ENCODE measurements around the gene PLXNB3. TPM values are rescaled to one million over a fixed set of nuclear protein-coding genes. Genes with fewer than 3 reads are reported as not detected.

Gene PLXNB3
- total and polyA plus RNA-seq, 4 donors: 0.11 to 0.69 (median 0.46) TPM

- WGBS: 92% methylated on average over 14 of the region's 14 CpGs
- no peaks in the 10 kb centered on the region for H3K27me3 ChIP-seq (ENCODE audit: control insufficient read depth in 4 of 4, insufficient read depth in 4 of 4, low read length in 3 of 4)
- DNase-seq (ENCODE audit: low spot score): no peak
- H3K9me3 ChIP-seq (ENCODE audit: control insufficient read depth in 4 of 4, low read length in 3 of 4): no peaks in the 10 kb centered on the region
- H3K4me3 ChIP-seq (ENCODE audit: low read depth in 1 of 3, low read length in 3 of 3): no peak overlapping the region
- H3K4me1 ChIP-seq (ENCODE audit: control insufficient read depth in 4 of 4, insufficient read depth in 4 of 4, low read length in 3 of 4): peaks cover 0 to 7% (median 0%) of the 10 kb centered on the region in 4 donors
- no peak overlapping the region for H3K9ac ChIP-seq (ENCODE audit: low read depth in 1 of 2, low read length in 2 of 2)
- no peak overlapping the region for H3K27ac ChIP-seq (ENCODE audit: low read depth in 1 of 2, low read length in 2 of 2)
- TF ChIP-seq HNF4G (IDR thresholded peaks at IDR 0.05): no peak
- no peak for TF ChIP-seq RAD21 (IDR thresholded peaks at IDR 0.05)
- no peaks in the 10 kb centered on the region for H3K36me3 ChIP-seq (ENCODE audit: control insufficient read depth in 4 of 4, insufficient read depth in 3 of 4, low read depth in 1 of 4, low read length in 3 of 4)
Measured at GRCh38 chrX:153762626-153763173, 1.3 kb upstream of the PLXNB3 start.

- no peak overlapping the region for H3K4me3 ChIP-seq (ENCODE audit: low read depth in 1 of 3, low read length in 3 of 3)
- TF ChIP-seq ATF3 (IDR thresholded peaks at IDR 0.05) (no peak), TAF1 (conservative IDR thresholded peaks at IDR 0.05) (no peak), EGR1 (IDR thresholded peaks at IDR 0.05; ENCODE audit: low read depth in 2 of 2) (no peak), CTCF (IDR thresholded peaks at IDR 0.05; ENCODE audit: low read depth, low read length, missing input control) (no peak), FOXA2 (IDR thresholded peaks at IDR 0.05) (no peak), YY1 (IDR thresholded peaks at IDR 0.05) (no peak), HNF4A (conservative IDR thresholded peaks at IDR 0.05) (no peak), SP1 (IDR thresholded peaks at IDR 0.05) (no peak), RXRA (IDR thresholded peaks at IDR 0.05) (no peak)
- TF ChIP-seq, protein P1, sequence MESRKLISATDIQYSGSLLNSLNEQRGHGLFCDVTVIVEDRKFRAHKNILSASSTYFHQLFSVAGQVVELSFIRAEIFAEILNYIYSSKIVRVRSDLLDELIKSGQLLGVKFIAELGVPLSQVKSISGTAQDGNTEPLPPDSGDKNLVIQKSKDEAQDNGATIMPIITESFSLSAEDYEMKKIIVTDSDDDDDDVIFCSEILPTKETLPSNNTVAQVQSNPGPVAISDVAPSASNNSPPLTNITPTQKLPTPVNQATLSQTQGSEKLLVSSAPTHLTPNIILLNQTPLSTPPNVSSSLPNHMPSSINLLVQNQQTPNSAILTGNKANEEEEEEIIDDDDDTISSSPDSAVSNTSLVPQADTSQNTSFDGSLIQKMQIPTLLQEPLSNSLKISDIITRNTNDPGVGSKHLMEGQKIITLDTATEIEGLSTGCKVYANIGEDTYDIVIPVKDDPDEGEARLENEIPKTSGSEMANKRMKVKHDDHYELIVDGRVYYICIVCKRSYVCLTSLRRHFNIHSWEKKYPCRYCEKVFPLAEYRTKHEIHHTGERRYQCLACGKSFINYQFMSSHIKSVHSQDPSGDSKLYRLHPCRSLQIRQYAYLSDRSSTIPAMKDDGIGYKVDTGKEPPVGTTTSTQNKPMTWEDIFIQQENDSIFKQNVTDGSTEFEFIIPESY (IDR thresholded peaks at IDR 0.05): no peak
- no peak overlapping the region for H3K27ac ChIP-seq (ENCODE audit: low read depth in 1 of 2, low read length in 2 of 2)
- H3K9ac ChIP-seq (ENCODE audit: low read depth in 1 of 2, low read length in 2 of 2): no peak overlapping the region
- H3K4me1 ChIP-seq (ENCODE audit: control insufficient read depth in 4 of 4, insufficient read depth in 4 of 4, low read length in 3 of 4): peaks cover 0 to 7% (median 0%) of the 10 kb centered on the region in 4 donors
- no peaks in the 10 kb centered on the region for H3K36me3 ChIP-seq (ENCODE audit: control insufficient read depth in 4 of 4, insufficient read depth in 3 of 4, low read depth in 1 of 4, low read length in 3 of 4)
- 80% methylated on average over 18 of the region's 18 CpGs for WGBS
- H3K9me3 ChIP-seq (ENCODE audit: control insufficient read depth in 4 of 4, low read length in 3 of 4): no peaks in the 10 kb centered on the region
- DNase-seq (ENCODE audit: low spot score): no peak
- H3K27me3 ChIP-seq (ENCODE audit: control insufficient read depth in 4 of 4, insufficient read depth in 4 of 4, low read length in 3 of 4): no peaks in the 10 kb centered on the region
Measured at GRCh38 chrX:153763298-153763932, 634 bp upstream of the PLXNB3 start.

- Histone ChIP-seq H3K27me3 (ENCODE audit: control insufficient read depth in 4 of 4, insufficient read depth in 4 of 4, low read length in 3 of 4) (no peaks in the 10 kb centered on the region), H3K4me3 (ENCODE audit: low read depth in 1 of 3, low read length in 3 of 3) (no peak overlapping the region), H3K4me1 (ENCODE audit: control insufficient read depth in 4 of 4, insufficient read depth in 4 of 4, low read length in 3 of 4) (peaks cover 0 to 7% (median 0%) of the 10 kb centered on the region in 4 donors), H3K9me3 (ENCODE audit: control insufficient read depth in 4 of 4, low read length in 3 of 4) (no peaks in the 10 kb centered on the region), H3K9ac (ENCODE audit: low read depth in 1 of 2, low read length in 2 of 2) (no peak overlapping the region), H3K36me3 (ENCODE audit: control insufficient read depth in 4 of 4, insufficient read depth in 3 of 4, low read depth in 1 of 4, low read length in 3 of 4) (no peaks in the 10 kb centered on the region), H3K27ac (ENCODE audit: low read depth in 1 of 2, low read length in 2 of 2) (no peak overlapping the region)
- WGBS: 79% methylated on average over 7 of the region's 7 CpGs
- no peak for DNase-seq (ENCODE audit: low spot score)
- TF ChIP-seq GABPA (IDR thresholded peaks at IDR 0.05 in 1 of 2, conservative IDR thresholded peaks at IDR 0.05 in 1 of 2): no peak
- no peak for TF ChIP-seq HNF4G (IDR thresholded peaks at IDR 0.05)
- TF ChIP-seq SP1 (IDR thresholded peaks at IDR 0.05): no peak
- TF ChIP-seq RXRA (IDR thresholded peaks at IDR 0.05): no peak
- TF ChIP-seq, protein P2, sequence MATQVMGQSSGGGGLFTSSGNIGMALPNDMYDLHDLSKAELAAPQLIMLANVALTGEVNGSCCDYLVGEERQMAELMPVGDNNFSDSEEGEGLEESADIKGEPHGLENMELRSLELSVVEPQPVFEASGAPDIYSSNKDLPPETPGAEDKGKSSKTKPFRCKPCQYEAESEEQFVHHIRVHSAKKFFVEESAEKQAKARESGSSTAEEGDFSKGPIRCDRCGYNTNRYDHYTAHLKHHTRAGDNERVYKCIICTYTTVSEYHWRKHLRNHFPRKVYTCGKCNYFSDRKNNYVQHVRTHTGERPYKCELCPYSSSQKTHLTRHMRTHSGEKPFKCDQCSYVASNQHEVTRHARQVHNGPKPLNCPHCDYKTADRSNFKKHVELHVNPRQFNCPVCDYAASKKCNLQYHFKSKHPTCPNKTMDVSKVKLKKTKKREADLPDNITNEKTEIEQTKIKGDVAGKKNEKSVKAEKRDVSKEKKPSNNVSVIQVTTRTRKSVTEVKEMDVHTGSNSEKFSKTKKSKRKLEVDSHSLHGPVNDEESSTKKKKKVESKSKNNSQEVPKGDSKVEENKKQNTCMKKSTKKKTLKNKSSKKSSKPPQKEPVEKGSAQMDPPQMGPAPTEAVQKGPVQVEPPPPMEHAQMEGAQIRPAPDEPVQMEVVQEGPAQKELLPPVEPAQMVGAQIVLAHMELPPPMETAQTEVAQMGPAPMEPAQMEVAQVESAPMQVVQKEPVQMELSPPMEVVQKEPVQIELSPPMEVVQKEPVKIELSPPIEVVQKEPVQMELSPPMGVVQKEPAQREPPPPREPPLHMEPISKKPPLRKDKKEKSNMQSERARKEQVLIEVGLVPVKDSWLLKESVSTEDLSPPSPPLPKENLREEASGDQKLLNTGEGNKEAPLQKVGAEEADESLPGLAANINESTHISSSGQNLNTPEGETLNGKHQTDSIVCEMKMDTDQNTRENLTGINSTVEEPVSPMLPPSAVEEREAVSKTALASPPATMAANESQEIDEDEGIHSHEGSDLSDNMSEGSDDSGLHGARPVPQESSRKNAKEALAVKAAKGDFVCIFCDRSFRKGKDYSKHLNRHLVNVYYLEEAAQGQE (IDR thresholded peaks at IDR 0.05): no peak
- TF ChIP-seq ATF3 (IDR thresholded peaks at IDR 0.05): no peak
- TF ChIP-seq RAD21 (IDR thresholded peaks at IDR 0.05): no peak
- no peak for TF ChIP-seq HNF4A (conservative IDR thresholded peaks at IDR 0.05)
- no peak for TF ChIP-seq NR2F2 (IDR thresholded peaks at IDR 0.05)
- TF ChIP-seq, protein P1 (IDR thresholded peaks at IDR 0.05): no peak
- no peak for TF ChIP-seq JUND (IDR thresholded peaks at IDR 0.05)
- no peak for TF ChIP-seq FOXA1 (IDR thresholded peaks at IDR 0.05)
- TF ChIP-seq TAF1 (conservative IDR thresholded peaks at IDR 0.05): no peak
- TF ChIP-seq FOXA2 (IDR thresholded peaks at IDR 0.05): no peak
Measured at GRCh38 chrX:153764786-153765137, 713 bp downstream of the PLXNB3 start.
